GM10248 (cell line): ENCODE data around the gene GRIK4.
A peak's percentile ranks its signal among the peaks of the same experiment; 100 is the strongest.

Source experiments
- CTCF ChIA-PET: fragments of 300-600 bp; sonication (Branson Sonifier 250); formaldehyde crosslinking; extraction: SDS; loops from one replicate; lab custom pipeline; 2021; ENCODE audit warnings: antibody characterized with exemption; lab: Yijun Ruan, JAX
- POLR2A ChIA-PET: fragments of 350-650 bp; sonication (Branson Sonifier 250); formaldehyde crosslinking; extraction: SDS; loops from one replicate; lab custom pipeline; 2020; ENCODE audit warnings: antibody characterized with exemption; lab: Yijun Ruan, JAX
- DNase-seq: peaks from one replicate; pipeline ENCODE4 v3.0.0; 2012; ENCODE audit errors: extremely low spot score
- TF ChIP-seq, protein P1 (sequence below): IDR thresholded peaks from 2 replicates; pipeline ENCODE4 v1.5.1; 2012; ENCODE audit warnings: mild to moderate bottlenecking, low read depth; ENCODE audit errors: extremely low read depth, missing control alignments, control extremely low read depth

GRIK4 gene

DNA sequence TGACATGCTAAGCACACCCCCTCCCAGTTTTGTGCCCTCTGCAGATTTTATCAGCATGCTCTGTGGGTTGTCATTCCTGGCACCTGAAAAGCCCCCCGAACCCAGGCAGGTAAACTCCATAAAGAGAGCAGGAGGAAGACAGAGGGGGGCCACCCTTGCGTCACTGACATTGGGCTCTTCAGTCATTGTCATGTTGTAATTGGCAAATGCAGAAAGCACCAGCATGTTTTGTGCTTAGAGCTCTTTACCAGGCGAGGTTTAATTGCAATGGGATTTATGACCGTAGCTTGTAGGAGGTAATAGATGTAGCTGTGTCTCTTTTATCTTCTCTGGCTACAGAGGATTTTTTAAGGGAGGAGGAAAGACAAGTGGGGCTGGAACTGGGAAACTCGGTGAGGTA is 201.7 kb downstream of the GRIK4 start:
- no peak for DNase-seq
- ChIA-PET CTCF (interaction anchor here (0.7 to 4.4 kb wide), 6 partner anchors 9 to 242 kb away, joined by 3 to 50 read pairs (median 8); partner anchors contain the start of gene GRIK4), POLR2A (no interaction called here)
- TF ChIP-seq, protein P1, sequence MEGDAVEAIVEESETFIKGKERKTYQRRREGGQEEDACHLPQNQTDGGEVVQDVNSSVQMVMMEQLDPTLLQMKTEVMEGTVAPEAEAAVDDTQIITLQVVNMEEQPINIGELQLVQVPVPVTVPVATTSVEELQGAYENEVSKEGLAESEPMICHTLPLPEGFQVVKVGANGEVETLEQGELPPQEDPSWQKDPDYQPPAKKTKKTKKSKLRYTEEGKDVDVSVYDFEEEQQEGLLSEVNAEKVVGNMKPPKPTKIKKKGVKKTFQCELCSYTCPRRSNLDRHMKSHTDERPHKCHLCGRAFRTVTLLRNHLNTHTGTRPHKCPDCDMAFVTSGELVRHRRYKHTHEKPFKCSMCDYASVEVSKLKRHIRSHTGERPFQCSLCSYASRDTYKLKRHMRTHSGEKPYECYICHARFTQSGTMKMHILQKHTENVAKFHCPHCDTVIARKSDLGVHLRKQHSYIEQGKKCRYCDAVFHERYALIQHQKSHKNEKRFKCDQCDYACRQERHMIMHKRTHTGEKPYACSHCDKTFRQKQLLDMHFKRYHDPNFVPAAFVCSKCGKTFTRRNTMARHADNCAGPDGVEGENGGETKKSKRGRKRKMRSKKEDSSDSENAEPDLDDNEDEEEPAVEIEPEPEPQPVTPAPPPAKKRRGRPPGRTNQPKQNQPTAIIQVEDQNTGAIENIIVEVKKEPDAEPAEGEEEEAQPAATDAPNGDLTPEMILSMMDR, result no peak

GRCh38 chr11:120714438-120714837 is 202.9 kb downstream of the GRIK4 start:
- DNase-seq, result no peak
- POLR2A ChIA-PET, result no interaction called here
- CTCF ChIA-PET, result interaction anchor here (1.0 to 4.4 kb wide), 18 partner anchors 10 to 428 kb away, joined by 3 to 50 read pairs (median 4); partner anchors contain the start of gene GRIK4
- TF ChIP-seq, protein P1, result no peak

DNA sequence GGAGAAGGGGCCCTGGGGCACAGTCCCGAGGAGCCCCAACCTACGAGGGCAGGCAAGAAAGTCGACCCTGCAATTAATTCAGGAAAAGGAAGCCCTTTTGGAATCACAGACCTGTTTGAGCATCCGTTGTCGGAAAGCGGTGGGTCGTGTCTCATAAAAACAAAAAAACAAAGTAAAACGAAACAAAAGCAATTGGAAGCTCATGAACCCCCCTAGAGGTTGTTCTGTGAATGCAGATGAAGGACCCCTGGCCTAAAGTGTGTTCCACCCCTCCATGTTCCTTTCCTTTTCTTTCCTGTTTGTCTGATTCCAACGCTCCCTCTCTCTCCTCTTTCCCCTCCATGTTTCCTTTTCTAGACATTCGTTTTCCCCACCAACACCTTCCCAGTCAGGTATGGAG is 203.7 kb downstream of the GRIK4 start:
- ChIA-PET POLR2A (no interaction called here), CTCF (interaction anchor here (0.8 to 4.4 kb wide), 20 partner anchors 8 to 405 kb away, joined by 3 to 50 read pairs (median 4); no protein-coding TSS in a partner anchor)
- DNase-seq, result peak; percentile 66
- TF ChIP-seq, protein P1, result peak; percentile 26

- TF ChIP-seq, protein P1, result no peak
- DNase-seq, result no peak
- POLR2A ChIA-PET, result no interaction called here
- CTCF ChIA-PET, result interaction anchor here (1.0 to 4.4 kb wide), 4 partner anchors 13 to 101 kb away, joined by 3 to 50 read pairs (median 8); no protein-coding TSS in a partner anchor
Observed at GRCh38 chr11:120717042-120717441, 205.5 kb downstream of the GRIK4 start.

DNA sequence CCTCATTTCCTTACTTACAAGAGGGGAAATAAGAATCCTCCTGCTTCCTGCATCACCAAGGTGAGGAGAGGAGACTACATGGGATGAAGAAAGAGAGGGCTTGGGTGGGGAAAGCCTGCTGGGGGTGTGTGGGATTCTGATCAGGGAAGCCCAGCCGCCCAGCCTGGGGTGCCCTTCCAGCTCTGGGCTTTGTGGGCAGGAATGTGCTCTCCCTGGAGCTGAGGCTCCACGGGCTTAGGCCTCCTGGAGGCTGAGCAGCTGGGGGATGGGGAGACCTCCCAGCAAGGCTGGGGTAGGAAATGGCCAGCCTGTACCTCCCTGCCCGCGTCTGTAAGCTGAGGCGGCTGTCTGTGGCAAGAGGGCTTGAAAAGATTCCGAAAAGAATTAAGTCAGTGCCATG is 206.1 kb downstream of the GRIK4 start:
- ChIA-PET POLR2A (no interaction called here), CTCF (interaction anchor here (1.0 kb wide), 1 partner anchor 101 kb away, joined by 3 read pairs; no protein-coding TSS in a partner anchor)
- DNase-seq, result no peak
- TF ChIP-seq, protein P1, result no peak

- no peak for DNase-seq
- ChIA-PET CTCF (no interaction called here), POLR2A (no interaction called here)
- TF ChIP-seq, protein P1, result no peak
Observed at GRCh38 chr11:120718171-120718570, 206.6 kb downstream of the GRIK4 start.

DNA sequence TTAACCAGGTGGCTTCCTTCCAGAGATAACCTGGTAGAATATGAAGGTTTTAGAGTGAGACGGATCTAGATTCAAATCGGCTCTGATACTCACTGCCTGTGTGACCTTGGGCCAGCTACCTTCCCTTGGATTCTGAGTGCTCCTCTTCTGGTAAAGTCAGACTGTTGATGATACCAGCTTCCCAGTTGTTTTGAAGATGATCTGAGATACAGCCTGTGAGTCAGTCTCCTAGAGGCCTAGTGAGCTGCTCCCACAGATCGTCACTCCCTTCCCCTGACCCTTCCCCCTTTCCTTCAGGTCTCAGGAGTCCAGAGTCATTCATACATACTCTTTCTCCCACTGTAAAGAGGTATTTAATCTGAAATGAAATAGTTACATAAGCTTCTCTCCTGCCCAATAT is 207.8 kb downstream of the GRIK4 start:
- TF ChIP-seq, protein P1, result no peak
- ChIA-PET POLR2A (no interaction called here), CTCF (interaction anchor here (0.6 to 2.5 kb wide), 10 partner anchors 9 to 308 kb away, joined by 3 to 8 read pairs (median 4); no protein-coding TSS in a partner anchor)
- no peak for DNase-seq
